OCI-LY1 (cell line): Measurements from ENCODE around the gene CDK17.

Experiments used
- EZH2 ChIP-seq: fragments of 200-600 bp; sonication (generic), shearing (Covaris generic); IDR thresholded peaks from 2 replicates; pipeline ENCODE4 v1.8.0; 2017; ENCODE audit warnings: borderline replicate concordance, mixed run types, mild to moderate bottlenecking, antibody characterized with exemption, low read length, moderate library complexity, mixed read lengths
- TF ChIP-seq, protein P1 (sequence below): fragments of 200-600 bp; sonication (generic), shearing (Covaris generic); IDR thresholded peaks from 2 replicates; pipeline ENCODE4 v1.5.1; 2017; ENCODE audit warnings: mild to moderate bottlenecking, antibody characterized with exemption, low read length, moderate library complexity, mixed read lengths

DNA sequence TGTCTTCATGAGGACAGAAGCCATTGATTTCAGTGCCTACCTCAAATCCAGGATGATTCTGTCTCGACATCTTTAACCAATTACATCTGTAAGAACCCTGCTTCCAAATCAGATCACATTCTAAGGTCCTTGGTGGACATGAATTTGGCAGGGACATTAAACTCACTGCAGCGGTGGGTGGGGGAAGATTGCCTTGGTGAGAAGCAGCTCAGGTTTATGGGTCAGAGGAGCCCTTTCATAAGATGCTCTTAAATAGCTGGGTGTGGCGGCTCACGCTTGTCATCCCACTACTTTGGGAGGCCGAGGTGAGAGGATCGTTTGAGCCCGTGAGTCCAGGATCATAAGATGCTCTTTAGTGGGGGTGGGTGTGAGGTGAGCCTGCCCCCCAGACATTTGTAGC lies 163.2 kb downstream of the CDK17 start:
- TF ChIP-seq, protein P1, sequence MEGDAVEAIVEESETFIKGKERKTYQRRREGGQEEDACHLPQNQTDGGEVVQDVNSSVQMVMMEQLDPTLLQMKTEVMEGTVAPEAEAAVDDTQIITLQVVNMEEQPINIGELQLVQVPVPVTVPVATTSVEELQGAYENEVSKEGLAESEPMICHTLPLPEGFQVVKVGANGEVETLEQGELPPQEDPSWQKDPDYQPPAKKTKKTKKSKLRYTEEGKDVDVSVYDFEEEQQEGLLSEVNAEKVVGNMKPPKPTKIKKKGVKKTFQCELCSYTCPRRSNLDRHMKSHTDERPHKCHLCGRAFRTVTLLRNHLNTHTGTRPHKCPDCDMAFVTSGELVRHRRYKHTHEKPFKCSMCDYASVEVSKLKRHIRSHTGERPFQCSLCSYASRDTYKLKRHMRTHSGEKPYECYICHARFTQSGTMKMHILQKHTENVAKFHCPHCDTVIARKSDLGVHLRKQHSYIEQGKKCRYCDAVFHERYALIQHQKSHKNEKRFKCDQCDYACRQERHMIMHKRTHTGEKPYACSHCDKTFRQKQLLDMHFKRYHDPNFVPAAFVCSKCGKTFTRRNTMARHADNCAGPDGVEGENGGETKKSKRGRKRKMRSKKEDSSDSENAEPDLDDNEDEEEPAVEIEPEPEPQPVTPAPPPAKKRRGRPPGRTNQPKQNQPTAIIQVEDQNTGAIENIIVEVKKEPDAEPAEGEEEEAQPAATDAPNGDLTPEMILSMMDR: no peak
- TF ChIP-seq EZH2: no peak
